Measurements from ENCODE around the gene UBE2H. TPM values are rescaled to one million over a fixed set of nuclear protein-coding genes. Genes with fewer than 3 reads are reported as not detected.

The UBE2H gene
- total RNA-seq, 6 experiments from 2014 or later: 89.7 to 108 (median 105) TPM

DNA sequence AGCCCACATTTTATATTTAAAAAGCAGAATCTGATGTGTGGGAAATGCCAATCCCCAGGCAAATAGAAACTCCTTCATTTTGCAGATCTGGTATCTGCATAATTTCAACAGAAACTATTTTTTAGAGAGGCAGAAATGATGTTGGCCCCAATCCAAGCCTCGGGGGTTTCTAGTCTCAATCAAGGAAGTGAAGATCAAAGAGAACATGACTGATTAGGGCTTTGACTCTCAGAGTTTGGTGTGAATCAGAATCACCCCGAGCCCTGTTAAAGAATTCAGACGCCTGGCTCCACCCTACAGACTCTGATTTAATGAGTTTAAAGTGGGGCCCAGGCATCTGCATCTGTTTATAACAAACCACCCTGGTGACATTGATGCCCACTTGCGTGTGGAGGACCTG lies 36.7 kb upstream of the UBE2H start:
- Mint-ChIP-seq H3K27ac (no peak overlapping the region), H3K4me1 (ENCODE audit: low read depth) (peaks cover 11% of the 10 kb centered on the region), H3K27me3 (ENCODE audit: insufficient read depth) (no peaks in the 10 kb centered on the region; the same call in 1 of the 2 replicates), H3K4me3 (no peak overlapping the region), H3K9me3 (no peaks in the 10 kb centered on the region), H3K36me3 (ENCODE audit: low read depth) (no peaks in the 10 kb centered on the region)
- no peak for DNase-seq
- no peak for TF ChIP-seq CTCF (IDR thresholded peaks at IDR 0.05)

DNA sequence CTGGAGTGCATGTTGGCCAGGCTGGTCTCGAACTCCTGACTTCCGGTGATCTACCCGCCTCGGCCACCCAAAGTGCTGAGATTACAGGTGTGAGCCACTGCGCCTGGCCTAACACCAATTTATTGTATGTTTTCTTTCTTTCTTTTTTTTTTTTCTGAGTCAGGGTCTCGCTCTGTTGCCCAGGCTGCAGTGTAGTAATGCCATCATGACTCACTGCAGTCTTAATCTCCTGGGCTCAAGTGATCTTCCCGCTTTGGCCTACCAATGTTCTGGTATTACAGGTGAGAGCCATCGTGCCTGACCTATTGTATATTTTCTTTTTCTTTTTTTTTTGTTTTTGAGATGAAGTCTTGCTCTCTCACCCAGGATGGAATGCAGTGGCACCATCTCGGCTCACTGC lies 33.8 kb upstream of the UBE2H start:
- Mint-ChIP-seq H3K4me1 (ENCODE audit: low read depth) (peaks cover 19% of the 10 kb centered on the region), H3K27ac (no peak overlapping the region), H3K36me3 (ENCODE audit: low read depth) (no peaks in the 10 kb centered on the region), H3K9me3 (no peaks in the 10 kb centered on the region), H3K4me3 (no peak overlapping the region), H3K27me3 (ENCODE audit: insufficient read depth) (peaks cover 1% of the 10 kb centered on the region)
- no peak for DNase-seq
- no peak for TF ChIP-seq CTCF (IDR thresholded peaks at IDR 0.05)

DNA sequence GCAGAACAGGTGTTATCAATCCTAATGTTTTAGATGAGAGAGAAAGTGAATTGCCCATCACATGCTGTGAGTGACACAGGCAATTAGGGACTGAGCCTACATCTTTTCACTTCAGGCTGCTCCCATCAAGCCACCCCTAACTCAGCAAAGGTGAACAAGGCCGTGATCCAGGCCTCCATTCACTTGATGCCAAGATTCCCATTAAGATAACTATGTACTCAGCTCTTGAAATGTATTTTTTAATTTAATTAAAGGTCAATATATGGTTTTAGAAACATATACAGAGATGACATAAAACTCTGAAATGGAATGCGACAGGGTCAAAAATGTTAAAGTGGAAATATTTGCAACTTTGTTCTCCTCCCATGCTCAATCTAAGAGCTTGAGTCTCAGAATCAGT lies 27.9 kb upstream of the UBE2H start:
- H3K4me1 Mint-ChIP-seq (ENCODE audit: low read depth): peaks cover 17% of the 10 kb centered on the region
- H3K9me3 Mint-ChIP-seq: no peaks in the 10 kb centered on the region
- H3K36me3 Mint-ChIP-seq (ENCODE audit: low read depth): no peaks in the 10 kb centered on the region
- peaks cover 1% of the 10 kb centered on the region for H3K27me3 Mint-ChIP-seq (ENCODE audit: insufficient read depth)
- DNase-seq: no peak
- H3K4me3 Mint-ChIP-seq: no peak overlapping the region
- TF ChIP-seq CTCF (IDR thresholded peaks at IDR 0.05): no peak
- H3K27ac Mint-ChIP-seq: no peak overlapping the region

DNA sequence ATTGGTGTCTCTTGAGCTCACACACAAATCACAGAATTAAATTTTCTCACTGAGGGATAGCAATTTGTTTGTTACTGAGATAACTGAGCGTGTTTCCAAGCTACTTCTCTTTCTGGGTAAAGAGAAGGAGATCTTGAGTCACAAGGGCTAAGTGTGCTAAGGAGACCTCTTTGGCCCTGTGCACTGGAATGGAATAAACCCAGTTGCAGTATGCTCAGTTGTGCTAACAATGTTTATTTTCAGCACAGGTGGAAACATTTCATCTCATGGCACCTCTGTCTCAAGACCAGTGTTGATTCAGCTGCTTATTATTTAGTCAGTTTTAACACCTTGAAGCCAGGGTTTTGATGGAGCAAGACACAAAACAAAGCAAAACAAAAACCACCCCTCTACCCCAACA lies 22.5 kb upstream of the UBE2H start:
- DNase-seq: no peak
- H3K27ac Mint-ChIP-seq: no peak overlapping the region
- TF ChIP-seq CTCF (IDR thresholded peaks at IDR 0.05): no peak
- no peaks in the 10 kb centered on the region for H3K9me3 Mint-ChIP-seq
- H3K4me1 Mint-ChIP-seq (ENCODE audit: low read depth): peaks cover 24% of the 10 kb centered on the region
- no peaks in the 10 kb centered on the region; the same call in 1 of the 2 replicates for H3K27me3 Mint-ChIP-seq (ENCODE audit: insufficient read depth)
- H3K36me3 Mint-ChIP-seq (ENCODE audit: low read depth): no peaks in the 10 kb centered on the region
- H3K4me3 Mint-ChIP-seq: no peak overlapping the region

DNA sequence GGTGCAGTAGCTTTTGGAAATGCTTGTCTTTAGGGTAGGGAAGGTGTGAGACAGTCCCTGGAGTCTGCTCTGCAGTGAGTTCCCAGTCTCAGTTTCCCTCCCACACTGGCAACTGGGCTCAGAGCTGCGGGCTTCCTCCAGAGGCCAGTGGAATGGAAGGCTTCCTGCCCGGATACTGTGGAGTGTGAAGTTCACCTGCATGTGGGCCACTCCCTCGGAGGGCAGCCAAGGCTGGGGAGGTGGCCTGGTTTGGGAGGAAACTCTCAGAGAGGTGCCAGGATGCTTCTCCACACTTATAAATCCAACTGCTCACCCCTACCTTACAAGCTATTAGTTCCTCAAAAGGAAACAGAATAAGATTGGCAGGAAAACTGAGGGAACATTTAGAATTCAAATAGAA lies 18.1 kb upstream of the UBE2H start:
- H3K4me3 Mint-ChIP-seq: no peak overlapping the region
- DNase-seq: no peak
- TF ChIP-seq CTCF (IDR thresholded peaks at IDR 0.05): no peak
- peaks cover 36% of the 10 kb centered on the region for H3K4me1 Mint-ChIP-seq (ENCODE audit: low read depth)
- H3K9me3 Mint-ChIP-seq: no peaks in the 10 kb centered on the region
- no peaks in the 10 kb centered on the region; the same call in 1 of the 2 replicates for H3K27me3 Mint-ChIP-seq (ENCODE audit: insufficient read depth)
- H3K27ac Mint-ChIP-seq: peak overlapping the region; percentile 94
- H3K36me3 Mint-ChIP-seq (ENCODE audit: low read depth): no peaks in the 10 kb centered on the region
